Measurements from ENCODE around the gene GLB1L.
A peak's percentile ranks its signal among the peaks of the same experiment; 100 is the strongest.

Gene GLB1L

GRCh38 chr2:219252570-219252899 lies 7.3 kb upstream of the GLB1L start:
- peak; percentile 25 for DNase-seq

GRCh38 chr2:219252084-219252483 lies 6.8 kb upstream of the GLB1L start:
- no peak for DNase-seq

GRCh38 chr2:219251656-219252055 lies 6.4 kb upstream of the GLB1L start:
- DNase-seq, result no peak

- no peak for DNase-seq
These were observed 5.0 kb upstream of the GLB1L start for GRCh38 chr2:219250049-219250781.

- peak; percentile 36 for DNase-seq
These were observed 4.1 kb upstream of the GLB1L start for GRCh38 chr2:219249203-219249980.

- DNase-seq, result no peak
These were observed 3.6 kb upstream of the GLB1L start for GRCh38 chr2:219248845-219249202.

GRCh38 chr2:219247678-219248642 lies 2.7 kb upstream of the GLB1L start:
- DNase-seq, result peak; percentile 44

- DNase-seq, result no peak
These were observed 1.3 kb upstream of the GLB1L start for GRCh38 chr2:219246559-219246958.

GRCh38 chr2:219245899-219246230 lies 621 bp upstream of the GLB1L start:
- DNase-seq, result no peak

GRCh38 chr2:219244789-219245147 lies 476 bp downstream of the GLB1L start:
- DNase-seq, result no peak

GRCh38 chr2:219243291-219243761 lies 1.9 kb downstream of the GLB1L start:
- no peak for DNase-seq

GRCh38 chr2:219234331-219234730 lies 10.9 kb downstream of the GLB1L start:
- DNase-seq, result no peak

- peak; percentile 24 for DNase-seq
These were observed 15.1 kb downstream of the GLB1L start for GRCh38 chr2:219230059-219230540.

- peak; percentile 94 for DNase-seq
These were observed 15.8 kb downstream of the GLB1L start, which contains the start of the genes ANKZF1 and ATG9A for GRCh38 chr2:219229305-219230058. ANKZF1 (plus strand) TSS chr2:219229806; CDS start chr2:219230258, 452 bp downstream. ATG9A (minus strand) TSS chr2:219229636; CDS start chr2:219228024, 1,612 bp downstream.

- no peak for DNase-seq
These were observed 16.3 kb downstream of the GLB1L start for GRCh38 chr2:219228911-219229304.

- no peak for DNase-seq
These were observed 17.0 kb downstream of the GLB1L start for GRCh38 chr2:219228041-219228910.

- no peak for DNase-seq
These were observed 19.9 kb downstream of the GLB1L start for GRCh38 chr2:219225350-219225749.

GRCh38 chr2:219223831-219224610 lies 21.2 kb downstream of the GLB1L start:
- no peak for DNase-seq

GRCh38 chr2:219221957-219222518 lies 23.2 kb downstream of the GLB1L start:
- DNase-seq, result no peak
